ENCODE measurements around the gene CCDC80.
A peak's percentile ranks its signal among the peaks of the same experiment; 100 is the strongest.

The CCDC80 gene

GRCh38 chr3:112615989-112616731, 24.8 kb downstream of the CCDC80 start:
- Histone ChIP-seq H3K9me3 (ENCODE audit: control insufficient read depth, low read length) (no peaks in the 10 kb centered on the region), H3K4me3 (ENCODE audit: extremely low read depth, insufficient read depth, low read length, poor library complexity, severe bottlenecking) (no peak overlapping the region), H3K27ac (ENCODE audit: low read depth, low read length, severe bottlenecking) (peak overlapping the region; percentile 47), H3K36me3 (ENCODE audit: control insufficient read depth, insufficient read depth, low read length) (peaks cover 68% of the 10 kb centered on the region), H3K4me1 (ENCODE audit: control insufficient read depth, insufficient read depth, low read length, poor library complexity, severe bottlenecking) (peaks cover 5% of the 10 kb centered on the region)
- 56 to 78% methylated on average over 3 to 6 of the region's 7 CpGs for WGBS, 2 experiments (ENCODE audit: insufficient coverage in 2 of 2)

DNA sequence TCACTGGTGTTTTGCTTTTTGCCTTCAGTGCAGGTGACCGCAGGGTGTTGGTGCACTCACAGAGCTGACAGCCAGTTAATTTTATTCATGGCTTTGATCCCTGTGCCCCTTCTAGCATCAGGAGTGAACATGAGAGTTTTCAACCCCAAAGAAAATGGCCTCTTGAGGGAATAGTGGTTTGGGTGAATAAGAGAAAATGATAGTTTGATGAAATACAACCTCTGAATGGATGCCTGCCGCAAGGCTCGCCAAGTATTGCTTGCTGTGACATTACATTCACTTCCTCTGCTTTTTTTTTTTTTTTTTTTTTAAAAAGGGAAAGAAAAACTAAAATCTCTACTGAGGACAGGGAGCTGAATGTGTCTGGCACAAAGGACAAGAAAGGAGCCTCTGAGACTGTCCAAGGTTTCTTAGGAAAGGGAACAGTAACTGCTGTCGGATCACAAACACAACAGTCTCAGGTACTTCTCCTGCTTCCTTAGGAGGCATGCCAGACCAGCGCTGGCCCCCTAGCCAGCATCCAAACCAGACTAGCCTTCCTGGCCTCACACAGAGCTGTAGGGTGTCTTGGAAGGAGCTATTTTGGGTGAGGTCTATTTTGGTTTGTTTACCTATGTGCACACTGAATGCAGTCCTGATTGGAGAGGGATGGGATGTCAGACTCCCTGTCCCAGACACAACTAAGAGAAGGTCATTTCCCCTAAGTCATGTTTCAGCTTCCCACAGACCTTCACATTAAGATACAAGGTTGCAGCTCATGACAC, 29.0 kb downstream of the CCDC80 start:
- H3K27ac ChIP-seq (ENCODE audit: low read depth, low read length, severe bottlenecking), result no peak overlapping the region
- 67 to 90% methylated on average over 1 to 2 of the region's 5 CpGs for WGBS, 2 experiments (ENCODE audit: insufficient coverage in 2 of 2)
- H3K4me1 ChIP-seq (ENCODE audit: control insufficient read depth, insufficient read depth, low read length, poor library complexity, severe bottlenecking), result peaks cover 17% of the 10 kb centered on the region
- H3K9me3 ChIP-seq (ENCODE audit: control insufficient read depth, low read length), result no peaks in the 10 kb centered on the region
- no peak overlapping the region for H3K4me3 ChIP-seq (ENCODE audit: extremely low read depth, insufficient read depth, low read length, poor library complexity, severe bottlenecking)
- peaks cover 58% of the 10 kb centered on the region for H3K36me3 ChIP-seq (ENCODE audit: control insufficient read depth, insufficient read depth, low read length)

DNA sequence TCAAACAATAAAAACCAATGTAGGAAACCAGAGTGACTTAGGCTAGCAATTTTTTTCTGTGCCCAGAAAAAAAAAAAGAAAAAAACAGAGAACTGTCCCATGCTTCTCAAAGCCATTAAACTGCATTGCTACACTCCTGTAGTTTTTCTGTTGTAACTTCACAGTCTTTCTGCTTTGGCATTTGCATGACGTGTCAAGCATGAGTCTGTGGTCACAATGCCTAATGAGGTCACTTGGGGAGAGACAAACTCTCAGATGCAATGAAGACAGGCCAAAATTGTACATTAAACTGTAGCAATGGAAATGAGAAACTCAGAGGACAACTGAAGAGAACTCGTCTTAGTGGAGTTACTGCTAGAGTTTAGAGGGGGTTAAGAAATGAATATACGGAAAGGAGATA, 30.8 kb downstream of the CCDC80 start:
- H3K36me3 ChIP-seq (ENCODE audit: control insufficient read depth, insufficient read depth, low read length), result peaks cover 54% of the 10 kb centered on the region
- H3K4me3 ChIP-seq (ENCODE audit: extremely low read depth, insufficient read depth, low read length, poor library complexity, severe bottlenecking), result no peak overlapping the region
- WGBS, 2 experiments (ENCODE audit: insufficient coverage in 2 of 2), result 85 to 91% methylated on average over 3 of the region's 3 CpGs
- H3K9me3 ChIP-seq (ENCODE audit: control insufficient read depth, low read length), result no peaks in the 10 kb centered on the region
- no peak overlapping the region for H3K27ac ChIP-seq (ENCODE audit: low read depth, low read length, severe bottlenecking)
- peaks cover 17% of the 10 kb centered on the region for H3K4me1 ChIP-seq (ENCODE audit: control insufficient read depth, insufficient read depth, low read length, poor library complexity, severe bottlenecking)

GRCh38 chr3:112607863-112608262, 33.1 kb downstream of the CCDC80 start:
- Histone ChIP-seq H3K4me1 (ENCODE audit: control insufficient read depth, insufficient read depth, low read length, poor library complexity, severe bottlenecking) (peaks cover 17% of the 10 kb centered on the region), H3K4me3 (ENCODE audit: extremely low read depth, insufficient read depth, low read length, poor library complexity, severe bottlenecking) (no peak overlapping the region), H3K36me3 (ENCODE audit: control insufficient read depth, insufficient read depth, low read length) (peaks cover 52% of the 10 kb centered on the region), H3K9me3 (ENCODE audit: control insufficient read depth, low read length) (no peaks in the 10 kb centered on the region), H3K27ac (ENCODE audit: low read depth, low read length, severe bottlenecking) (peak overlapping the region; percentile 52)

DNA sequence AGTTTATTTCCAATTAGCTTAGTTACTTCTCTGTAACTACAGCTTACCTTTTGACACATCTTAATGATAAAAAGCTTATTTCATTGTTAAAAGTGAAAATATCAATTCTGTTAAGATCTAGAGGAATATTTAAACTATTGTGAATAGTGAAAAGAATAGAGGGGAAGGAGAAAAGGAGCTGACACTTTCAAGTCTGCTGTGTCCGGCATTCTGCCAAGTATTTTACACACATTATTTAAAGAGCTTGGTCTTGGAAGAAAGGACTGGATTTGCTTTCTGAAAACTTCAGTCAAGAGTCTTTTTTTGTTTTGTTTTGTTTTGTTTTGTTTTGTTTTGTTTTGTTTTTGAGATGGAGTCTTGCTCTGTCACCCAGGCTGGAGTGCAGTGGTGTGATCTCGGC, 34.8 kb downstream of the CCDC80 start:
- WGBS, 2 experiments (ENCODE audit: insufficient coverage in 2 of 2), result 100% methylated on average over 1 of the region's 2 CpGs
- no peaks in the 10 kb centered on the region for H3K9me3 ChIP-seq (ENCODE audit: control insufficient read depth, low read length)
- H3K4me1 ChIP-seq (ENCODE audit: control insufficient read depth, insufficient read depth, low read length, poor library complexity, severe bottlenecking), result peaks cover 13% of the 10 kb centered on the region
- H3K4me3 ChIP-seq (ENCODE audit: extremely low read depth, insufficient read depth, low read length, poor library complexity, severe bottlenecking), result no peak overlapping the region
- H3K36me3 ChIP-seq (ENCODE audit: control insufficient read depth, insufficient read depth, low read length), result peaks cover 48% of the 10 kb centered on the region
- no peak overlapping the region for H3K27ac ChIP-seq (ENCODE audit: low read depth, low read length, severe bottlenecking)

DNA sequence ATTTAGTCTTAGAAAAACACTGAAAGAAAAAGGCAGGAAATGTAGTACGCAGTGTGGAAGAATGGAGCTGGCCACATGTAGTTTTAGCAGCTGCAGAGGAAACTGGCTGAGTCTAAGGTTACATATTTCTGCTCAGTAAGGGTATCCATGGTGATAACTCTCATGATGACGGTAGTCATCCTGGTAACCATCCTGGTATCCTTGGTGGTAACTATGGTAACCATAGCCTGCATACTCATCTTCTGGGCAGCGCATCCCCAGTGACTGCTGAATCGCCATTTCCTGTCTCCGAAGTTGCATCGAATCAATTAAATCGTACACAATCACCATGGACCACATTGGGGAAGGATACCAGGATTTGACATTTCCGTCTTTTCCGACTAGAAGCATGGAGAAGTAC, 35.7 kb downstream of the CCDC80 start:
- Histone ChIP-seq H3K36me3 (ENCODE audit: control insufficient read depth, insufficient read depth, low read length) (peaks cover 42% of the 10 kb centered on the region), H3K9me3 (ENCODE audit: control insufficient read depth, low read length) (no peaks in the 10 kb centered on the region), H3K4me1 (ENCODE audit: control insufficient read depth, insufficient read depth, low read length, poor library complexity, severe bottlenecking) (peaks cover 10% of the 10 kb centered on the region), H3K27ac (ENCODE audit: low read depth, low read length, severe bottlenecking) (peak overlapping the region; percentile 42), H3K4me3 (ENCODE audit: extremely low read depth, insufficient read depth, low read length, poor library complexity, severe bottlenecking) (no peak overlapping the region)
- 93% methylated on average over 9 of the region's 9 CpGs for WGBS, 2 experiments (ENCODE audit: insufficient coverage in 2 of 2)

DNA sequence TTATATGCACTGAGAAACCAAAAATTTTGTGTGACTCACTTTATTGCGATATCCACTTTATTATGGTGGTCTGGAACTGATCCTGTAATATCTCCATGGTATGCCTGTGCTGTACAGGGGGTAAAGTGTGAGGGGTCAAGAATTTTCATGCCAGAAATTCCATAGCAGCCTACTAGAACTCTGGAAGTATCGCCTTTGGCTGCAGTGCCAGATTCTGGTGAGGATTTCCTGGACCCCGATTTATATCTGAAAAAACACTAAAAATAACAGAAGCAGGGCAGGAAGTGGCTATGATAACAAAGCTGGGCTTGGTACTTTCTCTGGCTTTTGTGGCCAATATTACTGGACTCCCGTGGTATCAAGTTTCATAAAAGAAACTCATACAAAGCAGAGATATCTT, 36.4 kb downstream of the CCDC80 start:
- no CpG with 5 or more reads among the region's 4 CpGs for WGBS, 2 experiments (ENCODE audit: insufficient coverage in 2 of 2)
- H3K9me3 ChIP-seq (ENCODE audit: control insufficient read depth, low read length), result no peaks in the 10 kb centered on the region
- no peak overlapping the region for H3K4me3 ChIP-seq (ENCODE audit: extremely low read depth, insufficient read depth, low read length, poor library complexity, severe bottlenecking)
- H3K36me3 ChIP-seq (ENCODE audit: control insufficient read depth, insufficient read depth, low read length), result peaks cover 36% of the 10 kb centered on the region
- peak overlapping the region; percentile 24 for H3K27ac ChIP-seq (ENCODE audit: low read depth, low read length, severe bottlenecking)
- peaks cover 4% of the 10 kb centered on the region for H3K4me1 ChIP-seq (ENCODE audit: control insufficient read depth, insufficient read depth, low read length, poor library complexity, severe bottlenecking)

DNA sequence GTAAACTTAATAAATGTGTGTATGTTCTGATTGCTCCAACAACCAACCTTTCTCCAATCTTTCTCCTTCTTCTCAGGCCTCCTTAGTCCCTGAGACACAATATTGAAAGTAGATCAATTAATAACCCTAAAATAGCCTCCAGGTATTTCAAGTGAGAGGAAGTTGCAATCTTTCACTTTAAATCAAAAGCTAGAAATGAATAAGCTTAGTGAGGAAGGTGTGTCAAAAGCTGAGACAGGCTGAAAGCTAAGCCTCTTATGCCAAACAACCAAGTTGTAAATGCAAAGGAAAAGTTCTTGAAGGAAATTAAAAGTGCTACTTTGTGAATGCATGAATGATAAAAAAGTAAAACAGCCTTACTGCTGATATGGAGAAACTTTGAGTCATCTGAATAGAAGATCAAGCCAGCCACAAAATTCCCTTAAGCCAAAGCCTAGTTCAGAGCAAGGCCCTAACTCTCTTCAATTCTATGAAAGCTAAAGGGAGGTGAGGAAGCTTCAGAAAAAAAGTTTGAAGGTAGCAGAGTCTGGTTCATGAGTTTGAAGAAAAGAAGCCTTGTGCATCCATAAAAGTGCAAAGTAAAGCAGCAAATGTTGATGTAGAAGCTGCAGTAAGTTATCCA, 38.6 kb downstream of the CCDC80 start:
- Histone ChIP-seq H3K36me3 (ENCODE audit: control insufficient read depth, insufficient read depth, low read length) (peaks cover 34% of the 10 kb centered on the region), H3K4me1 (ENCODE audit: control insufficient read depth, insufficient read depth, low read length, poor library complexity, severe bottlenecking) (no peaks in the 10 kb centered on the region), H3K27ac (ENCODE audit: low read depth, low read length, severe bottlenecking) (no peak overlapping the region), H3K4me3 (ENCODE audit: extremely low read depth, insufficient read depth, low read length, poor library complexity, severe bottlenecking) (no peak overlapping the region), H3K9me3 (ENCODE audit: control insufficient read depth, low read length) (no peaks in the 10 kb centered on the region)

GRCh38 chr3:112598731-112599130, 42.2 kb downstream of the CCDC80 start:
- H3K27ac ChIP-seq (ENCODE audit: low read depth, low read length, severe bottlenecking), result no peak overlapping the region
- H3K4me1 ChIP-seq (ENCODE audit: control insufficient read depth, insufficient read depth, low read length, poor library complexity, severe bottlenecking), result no peaks in the 10 kb centered on the region
- H3K4me3 ChIP-seq (ENCODE audit: extremely low read depth, insufficient read depth, low read length, poor library complexity, severe bottlenecking), result no peak overlapping the region
- peaks cover 19% of the 10 kb centered on the region for H3K36me3 ChIP-seq (ENCODE audit: control insufficient read depth, insufficient read depth, low read length)
- H3K9me3 ChIP-seq (ENCODE audit: control insufficient read depth, low read length), result no peaks in the 10 kb centered on the region

DNA sequence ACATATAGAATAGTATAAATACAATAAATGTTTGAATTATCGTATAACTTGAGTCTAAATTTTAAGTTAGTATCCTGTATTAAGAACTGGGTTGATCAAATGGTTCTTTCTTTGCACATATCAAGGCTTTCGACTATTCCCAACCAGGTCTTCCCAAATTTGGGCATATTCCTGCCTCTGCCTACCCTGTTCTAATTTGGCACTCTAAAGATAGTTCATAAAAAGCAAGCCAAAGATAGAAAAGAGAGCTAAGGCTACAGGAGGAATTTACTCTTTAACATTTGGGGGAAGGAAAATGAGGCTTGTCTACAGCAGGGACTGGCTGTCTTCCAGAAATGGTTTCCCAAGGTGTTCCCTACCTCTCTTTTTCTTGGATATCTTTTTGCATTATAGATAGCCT, 43.0 kb downstream of the CCDC80 start:
- 100% methylated on average over 1 of the region's 2 CpGs; no CpG with 5 or more reads in 1 of the 2 experiments for WGBS, 2 experiments (ENCODE audit: insufficient coverage in 2 of 2)
- no peaks in the 10 kb centered on the region for H3K4me1 ChIP-seq (ENCODE audit: control insufficient read depth, insufficient read depth, low read length, poor library complexity, severe bottlenecking)
- no peak overlapping the region for H3K27ac ChIP-seq (ENCODE audit: low read depth, low read length, severe bottlenecking)
- no peaks in the 10 kb centered on the region for H3K9me3 ChIP-seq (ENCODE audit: control insufficient read depth, low read length)
- H3K36me3 ChIP-seq (ENCODE audit: control insufficient read depth, insufficient read depth, low read length), result peaks cover 19% of the 10 kb centered on the region
- H3K4me3 ChIP-seq (ENCODE audit: extremely low read depth, insufficient read depth, low read length, poor library complexity, severe bottlenecking), result no peak overlapping the region

DNA sequence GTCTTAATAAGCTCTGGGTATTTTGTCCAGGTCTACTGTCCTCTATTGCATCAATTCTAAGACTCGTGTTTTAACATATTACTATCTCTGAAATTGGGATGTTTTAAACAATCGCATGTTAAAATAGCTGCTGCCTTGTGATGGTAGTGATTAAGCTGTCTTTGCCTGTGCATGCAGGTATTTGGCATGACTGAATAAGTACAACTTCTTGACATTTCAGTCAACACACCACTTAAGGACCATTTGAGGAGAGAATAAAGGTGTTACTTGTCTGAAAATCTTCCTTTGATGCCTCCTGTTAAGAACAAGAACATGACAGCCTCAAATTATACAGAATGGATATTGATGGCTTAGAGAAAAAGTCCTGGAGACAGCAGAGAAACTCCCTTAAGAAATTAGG, 46.1 kb downstream of the CCDC80 start:
- H3K4me1 ChIP-seq (ENCODE audit: control insufficient read depth, insufficient read depth, low read length, poor library complexity, severe bottlenecking), result no peaks in the 10 kb centered on the region
- H3K9me3 ChIP-seq (ENCODE audit: control insufficient read depth, low read length), result no peaks in the 10 kb centered on the region
- no CpG with 5 or more reads among the region's 2 CpGs for WGBS, 2 experiments (ENCODE audit: insufficient coverage in 2 of 2)
- no peak overlapping the region for H3K4me3 ChIP-seq (ENCODE audit: extremely low read depth, insufficient read depth, low read length, poor library complexity, severe bottlenecking)
- H3K27ac ChIP-seq (ENCODE audit: low read depth, low read length, severe bottlenecking), result no peak overlapping the region
- H3K36me3 ChIP-seq (ENCODE audit: control insufficient read depth, insufficient read depth, low read length), result peaks cover 11% of the 10 kb centered on the region

Data from mesodermal cell (in vitro differentiated cells).